Suprapubic skin (tissue), 3 donors: ENCODE measurements around the gene ING5.

Experiments used
- POLR2A ChIP-seq, 2 donors: fragments of 450-650 bp; IDR thresholded peaks; one replicate each; pipeline ENCODE4 v1.6.1; 2017; ENCODE audit warnings: antibody characterized with exemption in 2 of 2, mild to moderate bottlenecking in 2 of 2, moderate library complexity in 2 of 2
- TF ChIP-seq, protein P1 (sequence below), 2 donors: fragments of 200-600 bp in 1 of 2; fragments of 450-650 bp in 1 of 2; sonication (generic) in 1 of 2; IDR thresholded peaks; one replicate each; pipeline ENCODE4 v1.5.1; 2016 to 2019; ENCODE audit warnings: antibody characterized with exemption in 2 of 2, mild to moderate bottlenecking in 1 of 2, moderate library complexity in 1 of 2

GRCh38 chr2:241690202-241690717, 11.6 kb upstream of the ING5 start:
- TF ChIP-seq, protein P1, sequence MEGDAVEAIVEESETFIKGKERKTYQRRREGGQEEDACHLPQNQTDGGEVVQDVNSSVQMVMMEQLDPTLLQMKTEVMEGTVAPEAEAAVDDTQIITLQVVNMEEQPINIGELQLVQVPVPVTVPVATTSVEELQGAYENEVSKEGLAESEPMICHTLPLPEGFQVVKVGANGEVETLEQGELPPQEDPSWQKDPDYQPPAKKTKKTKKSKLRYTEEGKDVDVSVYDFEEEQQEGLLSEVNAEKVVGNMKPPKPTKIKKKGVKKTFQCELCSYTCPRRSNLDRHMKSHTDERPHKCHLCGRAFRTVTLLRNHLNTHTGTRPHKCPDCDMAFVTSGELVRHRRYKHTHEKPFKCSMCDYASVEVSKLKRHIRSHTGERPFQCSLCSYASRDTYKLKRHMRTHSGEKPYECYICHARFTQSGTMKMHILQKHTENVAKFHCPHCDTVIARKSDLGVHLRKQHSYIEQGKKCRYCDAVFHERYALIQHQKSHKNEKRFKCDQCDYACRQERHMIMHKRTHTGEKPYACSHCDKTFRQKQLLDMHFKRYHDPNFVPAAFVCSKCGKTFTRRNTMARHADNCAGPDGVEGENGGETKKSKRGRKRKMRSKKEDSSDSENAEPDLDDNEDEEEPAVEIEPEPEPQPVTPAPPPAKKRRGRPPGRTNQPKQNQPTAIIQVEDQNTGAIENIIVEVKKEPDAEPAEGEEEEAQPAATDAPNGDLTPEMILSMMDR (IDR thresholded peaks at IDR 0.05): no peak
- no peak for TF ChIP-seq POLR2A (IDR thresholded peaks at IDR 0.05)
